Endothelial cell of umbilical vein (primary cell): ENCODE results near the gene CSNK1G1. TPM values are rescaled to one million over a fixed set of nuclear protein-coding genes. Genes with fewer than 3 reads are reported as not detected.

Experiments
- BruUV-seq: library from RNA; stranded (reverse); fragments of 400-500 nt; replicated peaks from 2 replicates; lab custom pipeline; 2021; lab: Mats Ljungman, UMichigan
- CTCF ChIA-PET: fragments of 300-600, 350-600 bp; sonication (Branson Sonifier 250); formaldehyde crosslinking; loops from one replicate; lab custom pipeline; 2021; ENCODE audit warnings: antibody characterized with exemption, inconsistent platforms; lab: Charles Lee
- POLR2A ChIA-PET: fragments of 300-600, 350-600 bp; sonication (Branson Sonifier 250); formaldehyde crosslinking; loops from one replicate; lab custom pipeline; 2021; ENCODE audit warnings: antibody characterized with exemption, inconsistent platforms; lab: Charles Lee
- DNase-seq: peaks from one replicate; pipeline ENCODE4 v3.0.0-alpha.2; 2011; ENCODE audit warnings: low read depth, low spot score
- FAIRE-seq: peaks from 2 replicates; lab custom pipeline; 2011; peaks lifted over from hg19 to GRCh38; lab: Jason Lieb, UNC
- H2AFZ ChIP-seq: 2 replicates; pipeline ENCODE4 v1.6.0; 2012; ENCODE audit warnings: low read depth, low read length, control low read depth, inconsistent platforms
- H3K27ac ChIP-seq: 2 replicates; pipeline ENCODE4 v1.5.1; 2011; ENCODE audit warnings: low read depth, mild to moderate bottlenecking, control low read depth, low read length, moderate library complexity; ENCODE audit not compliant: insufficient read depth
- H3K27me3 ChIP-seq, 2 experiments: 2 replicates each; pipeline versions ENCODE4 v1.6.0 to v1.6.1; 2011; ENCODE audit warnings: low read length in 2 of 2, mixed read lengths in 1 of 2; ENCODE audit not compliant: control insufficient read depth in 2 of 2, insufficient read depth in 2 of 2
- H3K36me3 ChIP-seq, 2 experiments: 2 replicates in 1 of 2; 3 replicates in 1 of 2; pipeline ENCODE4 v1.5.1; 2011; ENCODE audit warnings: low read length in 2 of 2, mild to moderate bottlenecking in 1 of 2, moderate library complexity in 1 of 2; ENCODE audit not compliant: control insufficient read depth in 2 of 2, insufficient read depth in 2 of 2; ENCODE audit errors: extremely low read depth in 1 of 2
- H3K4me1 ChIP-seq: 3 replicates; pipeline ENCODE4 v1.5.1; 2011; ENCODE audit warnings: mild to moderate bottlenecking, low read length; ENCODE audit not compliant: control insufficient read depth, insufficient read depth; ENCODE audit errors: extremely low read depth
- H3K4me2 ChIP-seq: 2 replicates; pipeline ENCODE4 v1.6.1; 2011; ENCODE audit warnings: low read length, control low read depth, mixed read lengths; ENCODE audit not compliant: insufficient read depth
- H3K4me3 ChIP-seq, 3 experiments: fragments of 200-600 bp in 1 of 3; sonication (generic), shearing (Covaris generic) in 1 of 3; replicated peaks in 1 of 3; 2 replicates each; pipeline ENCODE4 v1.5.1; 2011 to 2016; ENCODE audit warnings: control low read depth in 3 of 3, low read length in 3 of 3, mild to moderate bottlenecking in 2 of 3, inconsistent platforms in 1 of 3, low read depth in 1 of 3, moderate library complexity in 1 of 3; ENCODE audit not compliant: insufficient read depth in 1 of 3
- H3K79me2 ChIP-seq: 2 replicates; pipeline ENCODE4 v1.6.0; 2012; ENCODE audit warnings: low read length, inconsistent platforms; ENCODE audit not compliant: control insufficient read depth, insufficient read depth
- H3K9ac ChIP-seq: replicated peaks from 2 replicates; pipeline ENCODE3; 2011; ENCODE audit warnings: low read length, control low read depth; ENCODE audit not compliant: insufficient read depth; ENCODE audit errors: extremely low read depth
- H3K9me1 ChIP-seq: replicated peaks from 3 replicates; pipeline ENCODE4 v1.6.0; 2011; ENCODE audit warnings: mild to moderate bottlenecking, low read length; ENCODE audit not compliant: control insufficient read depth, insufficient read depth; ENCODE audit errors: extremely low read depth
- H3K9me3 ChIP-seq: replicated peaks from 2 replicates; pipeline ENCODE4 v1.5.1; 2012; ENCODE audit warnings: low read length, inconsistent platforms; ENCODE audit not compliant: control insufficient read depth, insufficient read depth
- H4K20me1 ChIP-seq: replicated peaks from 2 replicates; pipeline ENCODE3; 2011; ENCODE audit warnings: mild to moderate bottlenecking, low read length; ENCODE audit not compliant: control insufficient read depth, insufficient read depth; ENCODE audit errors: extremely low read depth
- CTCF ChIP-seq, 2 donors: IDR thresholded peaks; 1 replicate in 1 of 2; 2 replicates in 1 of 2; pipeline ENCODE4 v1.5.1; 2011; ENCODE audit warnings: low read length in 2 of 2, mild to moderate bottlenecking in 2 of 2, moderate library complexity in 2 of 2, control low read depth in 1 of 2, inconsistent platforms in 1 of 2, low read depth in 1 of 2; ENCODE audit not compliant: insufficient read depth in 1 of 2; ENCODE audit errors: extremely low read depth in 1 of 2
- EZH2 ChIP-seq: IDR thresholded peaks from 2 replicates; pipeline ENCODE4 v1.6.1; 2012; ENCODE audit warnings: borderline replicate concordance, low read depth, mild to moderate bottlenecking, moderate library complexity, low read length, inconsistent platforms; ENCODE audit not compliant: severe bottlenecking
- FOS ChIP-seq: IDR thresholded peaks from 2 replicates; pipeline ENCODE4 v1.6.1; 2011; ENCODE audit warnings: mild to moderate bottlenecking, low read length, moderate library complexity, borderline replicate concordance; ENCODE audit not compliant: insufficient read depth
- GATA2 ChIP-seq: IDR thresholded peaks from 2 replicates; pipeline ENCODE4 v1.7.0; 2011; ENCODE audit warnings: low read depth, mild to moderate bottlenecking, moderate library complexity, mixed read lengths, low read length; ENCODE audit not compliant: insufficient read length, insufficient read depth
- JUN ChIP-seq: IDR thresholded peaks from 2 replicates; pipeline ENCODE4 v1.6.1; 2011; ENCODE audit warnings: borderline replicate concordance, low read depth; ENCODE audit not compliant: insufficient read length, insufficient read depth
- MYC ChIP-seq: IDR thresholded peaks from one replicate; pipeline ENCODE4 v1.6.1; 2011; ENCODE audit warnings: mild to moderate bottlenecking, low read depth, low read length
- POLR2A ChIP-seq: IDR thresholded peaks from 2 replicates; pipeline ENCODE4 v1.6.1; 2012; ENCODE audit warnings: low read depth, mild to moderate bottlenecking, control low read depth, low read length
- POLR2AphosphoS5 ChIP-seq: IDR thresholded peaks from 2 replicates; pipeline ENCODE4 v1.6.1; 2012; ENCODE audit warnings: low read depth, mild to moderate bottlenecking, control low read depth, low read length, moderate library complexity; ENCODE audit not compliant: insufficient read depth
- dilution Hi-C: fragments of 300-500 bp; cut with MboI; formaldehyde crosslinking; loops from one replicate; pipeline ENCODE4 v1.15.0; 2019; ENCODE audit warnings: low sequenced_read_pairs; ENCODE audit not compliant: extremely low pct_ligation_motif_present
- intact Hi-C: fragments of 100-400 bp; cut with micrococcal nuclease; formaldehyde crosslinking; loops from one replicate; pipeline ENCODE4 v1.10.0; 2022
- polyA plus RNA-seq, 4 experiments: library from polyadenylated mRNA; depleted of rRNA in 3 of 4; stranded (reverse) in 3 of 4; unstranded in 1 of 4; fragments of >200 nt; gene quantifications; 2 replicates each; pipeline versions ENCODE4 v1.2.1 to v1.2.3, GENCODE V29; 2011 to 2012; ENCODE audit warnings: missing spikeins in 1 of 4
- total RNA-seq: library from RNA; stranded (reverse); gene quantifications from 2 replicates; pipeline ENCODE4 v1.2.3, GENCODE V29; 2021
- TF ChIP-seq, protein P1 (sequence below): IDR thresholded peaks from 2 replicates; pipeline ENCODE4 v1.6.1; 2011; ENCODE audit not compliant: insufficient read depth, insufficient read length

Gene CSNK1G1
- total and polyA plus RNA-seq, 2 donors (not counting 3 experiments of a cell fraction or from before 2014, with no cell fraction given), result 9.0 to 31.7 TPM

DNA sequence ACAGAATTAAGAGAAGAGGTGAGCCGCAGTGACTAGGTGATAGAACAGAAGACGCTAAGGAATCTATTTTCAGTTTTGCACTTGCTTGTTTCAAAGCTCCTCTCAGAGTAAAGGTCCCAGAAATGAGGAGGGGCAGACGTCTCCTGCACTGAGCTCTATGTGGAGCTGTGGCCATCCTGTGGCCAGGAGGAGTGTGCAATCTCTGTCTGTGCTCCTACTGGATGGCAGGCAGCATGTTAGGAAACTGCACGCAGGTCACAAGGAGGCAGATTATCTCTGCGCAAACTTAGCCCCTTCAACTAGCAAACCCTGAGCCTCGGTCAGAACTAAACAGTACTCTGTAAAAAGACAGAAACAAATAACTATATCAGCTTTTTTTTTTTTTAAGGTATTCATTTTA lies 162.0 kb downstream of the CSNK1G1 start:
- no peaks in the 10 kb centered on the region for H3K27me3 ChIP-seq
- H3K9me1 ChIP-seq, result no peaks in the 10 kb centered on the region
- no peak overlapping the region for H2AFZ ChIP-seq
- no peaks in the 10 kb centered on the region for H3K9me3 ChIP-seq
- ChIA-PET POLR2A (interaction anchor here (0.6 kb wide), 1 partner anchor 162 kb away, joined by 3 read pairs; no protein-coding TSS in a partner anchor), CTCF (interaction anchor here (0.8 to 1.6 kb wide), 4 partner anchors 98 to 185 kb away, joined by 3 to 6 read pairs (median 4); no protein-coding TSS in a partner anchor)
- dilution Hi-C loops, result no loop called here
- intact Hi-C loops, result no loop called here
- H3K9ac ChIP-seq, result no peak overlapping the region
- DNase-seq, result no peak
- no peaks in the 10 kb centered on the region for H3K36me3 ChIP-seq
- H3K27ac ChIP-seq, result no peak overlapping the region
- no peaks in the 10 kb centered on the region for H3K4me1 ChIP-seq
- H4K20me1 ChIP-seq, result no peaks in the 10 kb centered on the region
- FAIRE-seq, result no peak
- H3K4me3 ChIP-seq, result no peak overlapping the region
- no TSS peak for BruUV-seq
- H3K4me2 ChIP-seq, result no peak overlapping the region
- no peaks in the 10 kb centered on the region for H3K79me2 ChIP-seq
- TF ChIP-seq GATA2 (no peak), CTCF (IDR thresholded peaks at IDR 0.05; ENCODE audit: extremely low read depth in 1 of 2, insufficient read depth in 1 of 2, low read depth in 1 of 2, low read length in 2 of 2) (no peak), POLR2AphosphoS5 (no peak), POLR2A (no peak), FOS (no peak), MYC (no peak), JUN (no peak), EZH2 (no peak)
- TF ChIP-seq, protein P1, sequence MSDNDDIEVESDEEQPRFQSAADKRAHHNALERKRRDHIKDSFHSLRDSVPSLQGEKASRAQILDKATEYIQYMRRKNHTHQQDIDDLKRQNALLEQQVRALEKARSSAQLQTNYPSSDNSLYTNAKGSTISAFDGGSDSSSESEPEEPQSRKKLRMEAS, result no peak
